H1 (cell line): Measurements from ENCODE around the gene RNF133. TPM values are rescaled to one million over a fixed set of nuclear protein-coding genes. Genes with fewer than 3 reads are reported as not detected.

Experiments used
- CTCF ChIA-PET: fragments of 300-600 bp; sonication (Branson Sonifier 250); formaldehyde crosslinking; loops from one replicate; lab custom pipeline; 2021; ENCODE audit not compliant: partially characterized antibody; lab: Charles Lee
- POLR2A ChIA-PET: fragments of 300-600 bp; sonication (Branson Sonifier 250); formaldehyde crosslinking; loops from one replicate; lab custom pipeline; 2021; ENCODE audit warnings: inconsistent platforms; ENCODE audit not compliant: partially characterized antibody; lab: Charles Lee
- DNase-seq, 2 experiments: peaks; one replicate each; pipeline versions ENCODE4 v3.0.0 to v3.0.0-alpha.2; 2010 to 2022; ENCODE audit warnings: low spot score in 2 of 2, low read depth in 1 of 2, mixed read lengths in 1 of 2
- FAIRE-seq: peaks from 2 replicates; lab custom pipeline; 2011; peaks lifted over from hg19 to GRCh38; lab: Jason Lieb, UNC
- H2AFZ ChIP-seq: 2 replicates; pipeline ENCODE4 v1.8.1; 2012; ENCODE audit warnings: low read length, inconsistent platforms
- H2AK5ac ChIP-seq: 2 replicates; pipeline ENCODE4 v1.6.1; 2013; ENCODE audit warnings: low read depth, low read length
- H2BK120ac ChIP-seq: replicated peaks from 2 replicates; pipeline ENCODE3; 2013; ENCODE audit warnings: low read depth, low read length, inconsistent platforms
- H2BK12ac ChIP-seq: 2 replicates; pipeline ENCODE4 v1.6.1; 2013; ENCODE audit warnings: low read depth, low read length
- H2BK15ac ChIP-seq: 2 replicates; pipeline ENCODE4 v1.6.1; 2013; ENCODE audit warnings: low read length
- H2BK20ac ChIP-seq: 2 replicates; pipeline ENCODE4 v1.6.1; 2013; ENCODE audit warnings: low read length
- H2BK5ac ChIP-seq: 2 replicates; pipeline ENCODE4 v1.6.1; 2013; ENCODE audit warnings: low read depth, low read length
- H3K14ac ChIP-seq: 2 replicates; pipeline ENCODE4 v1.6.1; 2013; ENCODE audit warnings: inconsistent platforms; ENCODE audit not compliant: insufficient read length
- H3K18ac ChIP-seq: 2 replicates; pipeline ENCODE4 v1.6.1; 2013; ENCODE audit warnings: low read length; ENCODE audit errors: extremely low read depth
- H3K23ac ChIP-seq: 2 replicates; pipeline ENCODE4 v1.6.1; 2013; ENCODE audit warnings: inconsistent platforms; ENCODE audit not compliant: insufficient read length
- H3K23me2 ChIP-seq: 2 replicates; pipeline ENCODE4 v1.6.1; 2013; ENCODE audit warnings: low read depth, low read length
- H3K27ac ChIP-seq: 2 replicates; pipeline ENCODE4 v1.6.1; 2011; ENCODE audit warnings: low read depth, low read length, inconsistent platforms
- H3K27me3 ChIP-seq, 4 experiments: replicated peaks in 1 of 4; 1 replicate in 1 of 4; 2 replicates in 3 of 4; pipeline versions ENCODE4 v1.6.1 to v1.8.1; 2011 to 2013; ENCODE audit warnings: low read length in 3 of 4, mild to moderate bottlenecking in 3 of 4, inconsistent platforms in 2 of 4, mixed read lengths in 2 of 4, moderate library complexity in 1 of 4; ENCODE audit not compliant: control insufficient read depth in 3 of 4, insufficient read depth in 3 of 4; ENCODE audit errors: extremely low read depth in 1 of 4
- H3K36me3 ChIP-seq, 4 experiments: 2 replicates each; pipeline versions ENCODE4 v1.6.1 to v1.8.1; 2011 to 2013; ENCODE audit warnings: mild to moderate bottlenecking in 4 of 4, low read length in 3 of 4, moderate library complexity in 2 of 4, control low read depth in 1 of 4, inconsistent platforms in 1 of 4; ENCODE audit not compliant: insufficient read depth in 4 of 4, control insufficient read depth in 2 of 4
- H3K4ac ChIP-seq: replicated peaks from 2 replicates; pipeline ENCODE3; 2013; ENCODE audit warnings: low read length, low read depth, mixed read lengths, inconsistent platforms; ENCODE audit not compliant: insufficient read length
- H3K4me1 ChIP-seq, 4 experiments: replicated peaks in 1 of 4; 1 replicate in 1 of 4; 2 replicates in 3 of 4; pipeline versions ENCODE4 v1.6.1 to v1.8.1; 2011 to 2013; ENCODE audit warnings: low read length in 3 of 4, inconsistent platforms in 2 of 4, mixed read lengths in 1 of 4; ENCODE audit not compliant: insufficient read depth in 4 of 4, control insufficient read depth in 3 of 4
- H3K4me2 ChIP-seq, 2 experiments: 2 replicates each; pipeline versions ENCODE4 v1.6.1 to v1.8.1; 2011 to 2013; ENCODE audit warnings: low read depth in 2 of 2, low read length in 2 of 2, control low read depth in 1 of 2, inconsistent platforms in 1 of 2, mild to moderate bottlenecking in 1 of 2; ENCODE audit not compliant: insufficient read depth in 1 of 2
- H3K4me3 ChIP-seq, 4 experiments: fragments of 200-600, 300-600 bp in 1 of 4; sonication (generic), shearing (Covaris generic), sonication (Bioruptor Twin) in 1 of 4; 2 replicates each; pipeline versions ENCODE4 v1.5.1 to v1.8.1; 2011 to 2016; ENCODE audit warnings: low read length in 4 of 4, low read depth in 3 of 4, control low read depth in 2 of 4, inconsistent platforms in 2 of 4, mild to moderate bottlenecking in 2 of 4, mixed read lengths in 1 of 4, moderate library complexity in 1 of 4; ENCODE audit not compliant: insufficient read depth in 2 of 4; ENCODE audit errors: extremely low read depth in 1 of 4
- H3K56ac ChIP-seq: replicated peaks from 2 replicates; pipeline ENCODE3; 2013; ENCODE audit warnings: low read depth, mild to moderate bottlenecking, mixed read lengths, low read length, inconsistent platforms; ENCODE audit not compliant: insufficient read length
- H3K79me1 ChIP-seq: 2 replicates; pipeline ENCODE4 v1.6.1; 2013; ENCODE audit warnings: low read depth, low read length, control low read depth
- H3K79me2 ChIP-seq, 2 experiments: 2 replicates each; pipeline versions ENCODE4 v1.6.1 to v1.8.1; 2012 to 2013; ENCODE audit warnings: low read length in 2 of 2, mild to moderate bottlenecking in 2 of 2, inconsistent platforms in 1 of 2; ENCODE audit not compliant: insufficient read depth in 2 of 2, control insufficient read depth in 1 of 2
- H3K9ac ChIP-seq, 4 experiments: replicated peaks in 1 of 4; 1 replicate in 1 of 4; 2 replicates in 3 of 4; pipeline versions ENCODE4 v1.6.1 to v1.8.1; 2011 to 2013; ENCODE audit warnings: low read depth in 3 of 4, low read length in 3 of 4, control low read depth in 2 of 4, mild to moderate bottlenecking in 2 of 4, moderate library complexity in 2 of 4, inconsistent platforms in 1 of 4; ENCODE audit errors: extremely low read depth in 1 of 4
- H3K9me3 ChIP-seq, 2 experiments: 2 replicates each; pipeline versions ENCODE4 v1.6.1 to v1.8.1; 2012 to 2013; ENCODE audit warnings: mild to moderate bottlenecking in 2 of 2, moderate library complexity in 2 of 2, control low read depth in 1 of 2, inconsistent platforms in 1 of 2, low read depth in 1 of 2, low read length in 1 of 2, mixed read lengths in 1 of 2; ENCODE audit not compliant: insufficient read depth in 2 of 2
- H4K20me1 ChIP-seq, 2 experiments: replicated peaks in 1 of 2; 2 replicates each; pipeline versions ENCODE3 to v1.8.1; 2011 to 2013; ENCODE audit warnings: inconsistent platforms in 2 of 2, low read length in 2 of 2, mild to moderate bottlenecking in 1 of 2; ENCODE audit not compliant: insufficient read depth in 2 of 2, control insufficient read depth in 1 of 2
- H4K5ac ChIP-seq: 2 replicates; pipeline ENCODE4 v1.6.1; 2013; ENCODE audit warnings: low read length, low read depth, mixed read lengths, inconsistent platforms; ENCODE audit not compliant: insufficient read length
- H4K8ac ChIP-seq: 2 replicates; pipeline ENCODE4 v1.8.0; 2013; ENCODE audit warnings: mild to moderate bottlenecking, moderate library complexity, low read length, inconsistent platforms; ENCODE audit not compliant: insufficient read depth; ENCODE audit errors: extremely low read depth
- H4K91ac ChIP-seq: replicated peaks from 2 replicates; pipeline ENCODE3; 2013; ENCODE audit warnings: low read length, mixed read lengths, inconsistent platforms; ENCODE audit not compliant: insufficient read length
- ATF3 ChIP-seq: IDR thresholded peaks from 2 replicates; pipeline ENCODE4 v1.6.1; 2011; ENCODE audit warnings: low read depth, mild to moderate bottlenecking, low read length; ENCODE audit not compliant: insufficient read depth
- BRCA1 ChIP-seq: IDR thresholded peaks from 2 replicates; pipeline ENCODE4 v1.6.1; 2012; ENCODE audit warnings: low read depth, low read length, improper control_type of control experiment
- CBX8 ChIP-seq: fragments of 300-800, 300-1000 bp; sonication (generic); IDR thresholded peaks from 2 replicates; pipeline ENCODE4 v1.7.1; 2016; ENCODE audit warnings: low read depth, low read length, borderline replicate concordance
- EGR1 ChIP-seq: IDR thresholded peaks from 2 replicates; pipeline ENCODE4 v1.6.1; 2011; ENCODE audit warnings: low read depth, low read length, borderline replicate concordance
- KDM4A ChIP-seq: IDR thresholded peaks from one replicate; pipeline ENCODE4 v1.7.1; 2012; ENCODE audit warnings: low read depth, mild to moderate bottlenecking, moderate library complexity, low read length, inconsistent platforms; ENCODE audit not compliant: severe bottlenecking
- POLR2A ChIP-seq, 2 experiments: IDR thresholded peaks; 1 replicate in 1 of 2; 2 replicates in 1 of 2; pipeline ENCODE4 v1.6.1; 2011; ENCODE audit warnings: low read depth in 2 of 2, low read length in 2 of 2, mild to moderate bottlenecking in 2 of 2; ENCODE audit errors: control extremely low read depth in 1 of 2
- POLR2AphosphoS5 ChIP-seq: IDR thresholded peaks from 2 replicates; pipeline ENCODE4 v1.6.1; 2011; ENCODE audit warnings: low read depth, low read length
- POU5F1 ChIP-seq: IDR thresholded peaks from 2 replicates; pipeline ENCODE4 v1.6.1; 2011; ENCODE audit warnings: low read depth, mild to moderate bottlenecking, low read length, moderate library complexity
- RBBP5 ChIP-seq: IDR thresholded peaks from 2 replicates; pipeline ENCODE4 v1.7.1; 2012; ENCODE audit warnings: low read depth, mild to moderate bottlenecking, inconsistent platforms, low read length, moderate library complexity, borderline replicate concordance
- SIN3A ChIP-seq, 2 experiments: IDR thresholded peaks in 1 of 2; conservative IDR thresholded peaks in 1 of 2; 2 replicates each; pipeline ENCODE4 v1.6.1; 2011 to 2012; ENCODE audit warnings: low read length in 2 of 2, improper control_type of control experiment in 1 of 2, low read depth in 1 of 2, mild to moderate bottlenecking in 1 of 2
- SRF ChIP-seq: IDR thresholded peaks from 2 replicates; pipeline ENCODE4 v1.6.1; 2011; ENCODE audit warnings: mild to moderate bottlenecking, low read depth, low read length, moderate library complexity
- TAF7 ChIP-seq: optimal IDR thresholded peaks from 2 replicates; pipeline ENCODE3; 2011; ENCODE audit warnings: low read depth, mild to moderate bottlenecking, inconsistent platforms, low read length, moderate library complexity, borderline replicate concordance
- YY1 ChIP-seq: IDR thresholded peaks from 2 replicates; pipeline ENCODE4 v1.6.1; 2011; ENCODE audit warnings: low read depth, mild to moderate bottlenecking, low read length
- polyA plus RNA-seq, 7 experiments: library from polyadenylated mRNA; depleted of rRNA in 3 of 7; stranded (reverse) in 5 of 7; unstranded in 2 of 7; fragments of >200 nt in 5 of 7; fragments of 200-250 nt in 2 of 7; gene quantifications; 1 replicate in 5 of 7; 2 replicates in 1 of 7; 4 replicates in 1 of 7; pipeline versions ENCODE4 v1.2.1 to v1.2.3, GENCODE V29; 2011 to 2013; ENCODE audit warnings: missing spikeins in 2 of 7, mixed read lengths in 2 of 7
- total RNA-seq: library from RNA; stranded (reverse); fragmentation: NEBNext Ultra II Directional; extraction: Animal tissue kit (Norgen Biotek cat#: 25700); gene quantifications from 2 replicates; pipeline ENCODE4 v1.2.1, GENCODE V29; 2021

The RNF133 gene
- total and polyA plus RNA-seq, 2 of the 8 experiments (the other 6 are each of a cell fraction or from before 2014, with no cell fraction given) = 0.09 to 0.39 TPM

GRCh38 chr7:122727354-122727753 lies 28.4 kb upstream of the RNF133 start:
- H3K14ac ChIP-seq = no peak overlapping the region
- no peak overlapping the region for H3K4me2 ChIP-seq
- H4K5ac ChIP-seq = no peak overlapping the region
- no peak for FAIRE-seq
- no peak overlapping the region for H2BK15ac ChIP-seq
- no peaks in the 10 kb centered on the region for H3K4me1 ChIP-seq
- H2BK20ac ChIP-seq = no peak overlapping the region
- H3K4ac ChIP-seq = no peak overlapping the region
- CTCF ChIA-PET = interaction anchor here (0.6 to 1.9 kb wide), 9 partner anchors 8 to 769 kb away, joined by 3 to 7 read pairs (median 4); no protein-coding TSS in a partner anchor
- H3K36me3 ChIP-seq = no peaks in the 10 kb centered on the region
- H3K79me1 ChIP-seq = no peaks in the 10 kb centered on the region
- DNase-seq = no peak
- H3K18ac ChIP-seq = no peak overlapping the region
- H3K23me2 ChIP-seq = no peaks in the 10 kb centered on the region
- no peaks in the 10 kb centered on the region for H3K27me3 ChIP-seq
- no peak overlapping the region for H3K4me3 ChIP-seq
- no peak overlapping the region for H2AK5ac ChIP-seq
- no peak overlapping the region for H2AFZ ChIP-seq
- H2BK120ac ChIP-seq = no peak overlapping the region
- POLR2A ChIA-PET = interaction anchor here (0.9 kb wide), 1 partner anchor 13 kb away, joined by 3 read pairs; no protein-coding TSS in a partner anchor
- H3K9me3 ChIP-seq = no peaks in the 10 kb centered on the region
- no peak overlapping the region for H3K27ac ChIP-seq
- H3K56ac ChIP-seq = no peak overlapping the region
- no peak overlapping the region for H4K8ac ChIP-seq
- H4K20me1 ChIP-seq = no peaks in the 10 kb centered on the region
- H2BK12ac ChIP-seq = no peak overlapping the region
- no peak overlapping the region for H3K23ac ChIP-seq
- H3K79me2 ChIP-seq = no peaks in the 10 kb centered on the region
- no peak overlapping the region for H4K91ac ChIP-seq
- H2BK5ac ChIP-seq = no peak overlapping the region
- no peak for TF ChIP-seq CBX8
- no peak for TF ChIP-seq RBBP5
- TF ChIP-seq POU5F1 = no peak
- TF ChIP-seq KDM4A = no peak
- no peak for TF ChIP-seq SIN3A (conservative IDR thresholded peaks at IDR 0.05 in 1 of 2, IDR thresholded peaks at IDR 0.05 in 1 of 2; ENCODE audit: low read depth in 1 of 2, low read length in 2 of 2)
- TF ChIP-seq POLR2AphosphoS5 = no peak
- TF ChIP-seq EGR1 = no peak
- TF ChIP-seq POLR2A (IDR thresholded peaks at IDR 0.05; ENCODE audit: control extremely low read depth in 1 of 2, low read depth in 2 of 2, low read length in 2 of 2) = no peak
- no peak for TF ChIP-seq TAF7
- no peak for TF ChIP-seq BRCA1
- TF ChIP-seq ATF3 = no peak
- TF ChIP-seq SRF = no peak
- TF ChIP-seq YY1 = no peak
- H3K9ac ChIP-seq = no peak overlapping the region
